HG03103 (cell line): ENCODE results near the gene BEND2.

Experiments
- ATAC-seq: cut with Tn5 transposase; IDR thresholded peaks from one replicate; pipeline ENCODE4 v1.9.1; 2021; ENCODE audit warnings: low read depth; ENCODE audit not compliant: unreplicated experiment

The BEND2 gene

GRCh38 chrX:18146954-18147353 lies 73.7 kb downstream of the BEND2 start:
- ATAC-seq: no peak

GRCh38 chrX:18146009-18146408 lies 74.7 kb downstream of the BEND2 start:
- ATAC-seq: no peak

GRCh38 chrX:18136816-18137215 lies 83.9 kb downstream of the BEND2 start:
- no peak for ATAC-seq

GRCh38 chrX:18133605-18134004 lies 87.1 kb downstream of the BEND2 start:
- no peak for ATAC-seq

- ATAC-seq: no peak
Observed at GRCh38 chrX:18129690-18130089, 91.0 kb downstream of the BEND2 start.

GRCh38 chrX:18126971-18127370 lies 93.7 kb downstream of the BEND2 start:
- no peak for ATAC-seq

GRCh38 chrX:18119856-18120255 lies 100.8 kb downstream of the BEND2 start:
- ATAC-seq: no peak
